ENCODE data around the gene ZNF48.

Gene ZNF48

DNA sequence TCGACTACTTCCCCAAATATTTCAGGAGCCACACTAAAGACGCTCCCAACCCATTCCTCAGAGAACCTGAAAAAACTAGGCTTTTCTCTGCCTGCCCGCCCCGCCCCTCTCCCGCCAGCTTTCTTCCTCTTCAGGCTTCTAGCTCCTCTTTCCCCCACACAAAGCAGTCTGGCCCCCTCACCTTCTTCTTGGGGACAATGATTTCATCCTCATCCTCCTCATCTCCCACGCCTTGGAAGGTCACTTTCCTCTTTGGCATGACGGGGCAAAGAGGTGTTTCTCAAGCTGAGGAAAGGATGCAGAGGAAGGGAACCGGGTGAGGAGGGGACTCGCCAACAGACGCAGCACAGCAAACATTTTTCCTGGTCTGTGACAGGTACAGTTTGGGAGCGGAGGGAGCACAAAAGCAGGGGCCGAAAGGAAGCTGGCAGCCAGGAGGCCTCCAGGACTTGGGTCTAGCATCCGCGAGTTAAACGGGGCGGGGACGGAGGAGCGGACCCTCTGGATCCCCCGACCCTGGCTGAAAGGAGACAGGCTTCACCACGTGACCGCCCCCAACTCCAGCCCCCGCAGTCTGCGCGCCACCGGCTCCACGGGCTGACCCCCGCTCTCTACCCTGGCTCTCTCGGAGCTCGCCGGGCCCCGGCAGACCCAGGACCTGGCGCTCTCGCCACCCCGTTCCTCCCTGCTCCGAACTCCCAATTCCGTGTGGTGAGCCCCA is 40.6 kb upstream of the ZNF48 start:
- H3K4me1 ChIP-seq, result no peaks in the 10 kb centered on the region
- peaks cover 49% of the 10 kb centered on the region for H3K36me3 ChIP-seq
- peak overlapping the region; percentile 96 for H3K4me3 ChIP-seq (ENCODE audit: low read depth, low read length)
- no peaks in the 10 kb centered on the region for H3K9me3 ChIP-seq
- TF ChIP-seq, protein P1, sequence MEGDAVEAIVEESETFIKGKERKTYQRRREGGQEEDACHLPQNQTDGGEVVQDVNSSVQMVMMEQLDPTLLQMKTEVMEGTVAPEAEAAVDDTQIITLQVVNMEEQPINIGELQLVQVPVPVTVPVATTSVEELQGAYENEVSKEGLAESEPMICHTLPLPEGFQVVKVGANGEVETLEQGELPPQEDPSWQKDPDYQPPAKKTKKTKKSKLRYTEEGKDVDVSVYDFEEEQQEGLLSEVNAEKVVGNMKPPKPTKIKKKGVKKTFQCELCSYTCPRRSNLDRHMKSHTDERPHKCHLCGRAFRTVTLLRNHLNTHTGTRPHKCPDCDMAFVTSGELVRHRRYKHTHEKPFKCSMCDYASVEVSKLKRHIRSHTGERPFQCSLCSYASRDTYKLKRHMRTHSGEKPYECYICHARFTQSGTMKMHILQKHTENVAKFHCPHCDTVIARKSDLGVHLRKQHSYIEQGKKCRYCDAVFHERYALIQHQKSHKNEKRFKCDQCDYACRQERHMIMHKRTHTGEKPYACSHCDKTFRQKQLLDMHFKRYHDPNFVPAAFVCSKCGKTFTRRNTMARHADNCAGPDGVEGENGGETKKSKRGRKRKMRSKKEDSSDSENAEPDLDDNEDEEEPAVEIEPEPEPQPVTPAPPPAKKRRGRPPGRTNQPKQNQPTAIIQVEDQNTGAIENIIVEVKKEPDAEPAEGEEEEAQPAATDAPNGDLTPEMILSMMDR (IDR thresholded peaks at IDR 0.05; ENCODE audit: low read depth, low read length), result no peak
- no peaks in the 10 kb centered on the region for H3K27me3 ChIP-seq
- DNase-seq, result peak; percentile 39

DNA sequence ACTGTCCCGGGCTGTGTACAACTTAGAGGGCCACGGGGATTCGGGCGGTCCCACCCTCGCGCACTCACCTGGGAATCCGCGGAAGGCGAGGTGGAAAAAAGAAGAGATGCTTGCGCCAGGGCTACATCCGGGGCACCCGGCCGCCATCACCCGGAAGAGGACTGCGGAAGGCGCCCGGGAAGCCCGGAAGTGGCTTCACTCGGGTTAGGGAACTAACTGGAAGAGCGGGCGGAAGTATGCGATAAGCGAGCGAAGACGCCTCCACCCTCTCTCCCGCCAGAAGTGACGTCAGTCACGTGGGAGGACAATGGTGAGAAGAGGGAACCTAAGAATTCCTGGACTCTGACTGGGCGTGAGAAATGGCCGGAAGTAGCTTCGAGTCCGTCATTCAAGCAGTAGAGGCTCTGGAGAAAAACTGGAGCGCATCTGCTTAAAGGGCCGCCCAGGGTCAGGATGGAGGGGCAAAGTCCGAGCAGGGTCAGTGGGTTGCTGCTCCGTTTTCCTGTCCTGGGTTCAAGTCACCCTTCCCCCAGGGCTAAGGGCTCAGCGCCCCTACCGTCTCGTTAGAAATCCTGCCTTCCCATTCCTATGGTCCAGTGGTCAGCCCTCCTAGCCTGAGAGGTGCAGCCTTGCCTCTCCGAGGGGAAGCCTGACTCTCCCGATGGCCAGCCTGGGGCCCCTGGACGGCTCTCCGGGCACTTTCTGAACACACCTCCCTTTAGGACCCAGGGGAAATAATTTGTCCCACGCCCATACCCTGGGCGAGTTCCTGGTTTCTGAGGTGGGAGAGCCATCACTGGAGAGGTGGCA is 39.9 kb upstream of the ZNF48 start, which contains the start of gene CD2BP2:
Gene CD2BP2 (minus strand): TSS at position 165 of the 810 bp plus-strand sequence. CDS start 627 bp downstream, outside the sequence.
- H3K4me1 ChIP-seq, result no peaks in the 10 kb centered on the region
- H3K27me3 ChIP-seq, result no peaks in the 10 kb centered on the region
- no peaks in the 10 kb centered on the region for H3K9me3 ChIP-seq
- TF ChIP-seq, protein P1 (IDR thresholded peaks at IDR 0.05; ENCODE audit: low read depth, low read length), result no peak
- peak; percentile 96 for DNase-seq
- H3K4me3 ChIP-seq (ENCODE audit: low read depth, low read length), result peak within 1 kb of the TSS; percentile 96
- H3K36me3 ChIP-seq, result peaks cover 50% of the 10 kb centered on the region

DNA sequence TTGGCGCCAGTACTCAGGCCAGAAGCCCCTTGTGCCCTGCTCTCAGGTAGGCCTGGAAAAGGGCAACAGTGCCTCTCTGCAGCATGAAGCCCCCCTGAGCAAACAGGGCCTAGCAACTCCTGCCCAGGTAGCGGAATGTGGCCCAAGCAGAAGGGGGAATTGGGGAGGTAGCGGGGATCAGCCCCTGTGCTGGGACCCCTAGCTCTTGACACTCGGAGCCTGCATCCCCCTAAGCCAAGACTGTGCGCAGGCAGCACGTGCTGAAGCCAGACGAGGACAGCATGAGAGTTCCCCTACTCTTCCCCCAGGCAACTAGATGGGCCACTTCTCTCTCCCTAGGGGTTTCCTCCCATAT is 39.3 kb upstream of the ZNF48 start:
- H3K36me3 ChIP-seq, result peaks cover 44% of the 10 kb centered on the region
- H3K4me1 ChIP-seq, result no peaks in the 10 kb centered on the region
- no peak for DNase-seq
- peak overlapping the region; percentile 96 for H3K4me3 ChIP-seq (ENCODE audit: low read depth, low read length)
- TF ChIP-seq, protein P1 (IDR thresholded peaks at IDR 0.05; ENCODE audit: low read depth, low read length), result no peak
- H3K27me3 ChIP-seq, result no peaks in the 10 kb centered on the region
- H3K9me3 ChIP-seq, result no peaks in the 10 kb centered on the region

DNA sequence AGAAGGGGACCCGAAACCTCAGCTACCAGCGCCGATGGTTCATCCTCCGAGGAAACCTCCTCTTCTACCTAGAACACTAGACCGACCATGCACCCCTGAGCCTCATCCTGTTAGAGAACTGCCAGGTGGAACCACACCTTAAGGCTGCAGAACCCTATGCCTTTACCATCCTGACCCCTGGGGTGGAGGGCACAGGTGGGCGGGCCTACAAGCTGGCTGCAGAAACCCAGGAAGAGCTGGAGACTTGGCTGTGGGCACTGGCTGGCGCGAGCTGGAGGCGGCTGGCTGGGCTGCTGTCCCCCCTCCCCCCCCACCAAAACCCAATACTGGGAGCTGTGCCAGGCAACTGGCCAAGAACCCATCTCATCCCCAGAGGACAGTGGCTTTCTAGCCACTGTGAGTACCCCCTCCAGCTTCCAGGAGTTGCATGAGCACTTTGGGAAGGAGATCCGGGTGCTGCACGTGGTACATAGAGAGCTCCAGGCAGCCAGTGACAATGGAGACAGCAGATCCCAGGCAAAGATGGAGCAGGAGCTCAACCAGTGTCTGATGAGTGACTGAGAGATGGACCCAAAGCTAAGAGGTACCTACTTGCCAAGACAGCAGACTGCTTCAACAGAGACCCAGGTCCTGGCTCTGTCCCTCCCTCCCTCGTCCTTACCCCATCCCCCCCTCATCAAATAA is 38.7 kb upstream of the ZNF48 start:
- no peak for DNase-seq
- TF ChIP-seq, protein P1 (IDR thresholded peaks at IDR 0.05; ENCODE audit: low read depth, low read length), result no peak
- H3K36me3 ChIP-seq, result peaks cover 41% of the 10 kb centered on the region
- no peaks in the 10 kb centered on the region for H3K9me3 ChIP-seq
- H3K4me1 ChIP-seq, result no peaks in the 10 kb centered on the region
- no peak overlapping the region; the same call in 1 of the 2 replicates for H3K4me3 ChIP-seq (ENCODE audit: low read depth, low read length)
- no peaks in the 10 kb centered on the region for H3K27me3 ChIP-seq

DNA sequence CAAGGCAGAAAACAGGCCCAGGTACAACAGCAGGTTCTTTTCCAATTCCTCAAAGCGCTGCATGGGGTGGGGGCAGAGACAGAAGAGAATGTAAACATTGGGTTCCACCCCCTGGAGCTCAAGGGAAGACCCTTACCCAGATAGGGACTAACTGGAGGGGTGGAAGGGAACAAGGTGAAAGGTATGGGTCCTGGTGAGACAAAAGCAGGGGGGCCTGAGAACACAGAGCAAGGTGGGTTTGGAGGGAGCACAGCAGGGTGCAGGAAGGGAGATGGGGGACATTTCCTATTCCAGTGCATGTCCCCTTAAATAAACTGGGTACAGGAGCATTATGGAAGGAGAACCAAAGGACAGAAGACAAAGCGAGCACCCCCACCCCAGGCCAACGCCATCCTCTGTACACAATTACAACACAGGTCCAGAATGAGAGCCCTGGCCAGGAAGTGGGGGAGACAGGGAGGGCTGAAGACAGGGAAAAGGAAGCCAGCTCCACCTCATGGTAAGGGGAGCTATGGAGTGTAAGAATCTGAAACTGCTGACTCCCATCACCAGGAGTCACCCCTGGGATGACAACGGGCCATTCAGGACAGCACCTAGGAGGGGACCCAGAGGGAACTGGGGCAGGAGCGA is 38.0 kb upstream of the ZNF48 start:
- H3K9me3 ChIP-seq, result no peaks in the 10 kb centered on the region
- TF ChIP-seq, protein P1 (IDR thresholded peaks at IDR 0.05; ENCODE audit: low read depth, low read length), result no peak
- no peak for DNase-seq
- peaks cover 35% of the 10 kb centered on the region for H3K36me3 ChIP-seq
- no peaks in the 10 kb centered on the region for H3K4me1 ChIP-seq
- H3K27me3 ChIP-seq, result no peaks in the 10 kb centered on the region
- H3K4me3 ChIP-seq (ENCODE audit: low read depth, low read length), result no peak overlapping the region
